HG03045 (cell line): Measurements from ENCODE around the gene MYMK.

Experiments used
- ATAC-seq: cut with Tn5 transposase; IDR thresholded peaks from one replicate; pipeline ENCODE4 v1.9.1; 2021; ENCODE audit warnings: mild to moderate bottlenecking, moderate library complexity; ENCODE audit not compliant: unreplicated experiment

Gene MYMK

GRCh38 chr9:133520121-133520835, 4.5 kb downstream of the MYMK start:
- ATAC-seq = no peak

GRCh38 chr9:133519693-133520092, 5.1 kb downstream of the MYMK start:
- ATAC-seq = no peak

- no peak for ATAC-seq
Observed at GRCh38 chr9:133518706-133519449, 5.9 kb downstream of the MYMK start.

- no peak for ATAC-seq
Observed at GRCh38 chr9:133518200-133518599, 6.6 kb downstream of the MYMK start.

GRCh38 chr9:133517711-133518110, 7.0 kb downstream of the MYMK start:
- ATAC-seq = no peak

- ATAC-seq = no peak
Observed at GRCh38 chr9:133516961-133517350, 7.8 kb downstream of the MYMK start.

- no peak for ATAC-seq
Observed at GRCh38 chr9:133516256-133516960, 8.4 kb downstream of the MYMK start.

- ATAC-seq = no peak
Observed at GRCh38 chr9:133515615-133516255, 9.0 kb downstream of the MYMK start.

- no peak for ATAC-seq
Observed at GRCh38 chr9:133515240-133515610, 9.5 kb downstream of the MYMK start.

- ATAC-seq = no peak
Observed at GRCh38 chr9:133514460-133515239, 10.1 kb downstream of the MYMK start.

- no peak for ATAC-seq
Observed at GRCh38 chr9:133513214-133514100, 11.3 kb downstream of the MYMK start.

- ATAC-seq = no peak
Observed at GRCh38 chr9:133512253-133513213, 12.2 kb downstream of the MYMK start.

- no peak for ATAC-seq
Observed at GRCh38 chr9:133511607-133512006, 13.2 kb downstream of the MYMK start.

- ATAC-seq = no peak
Observed at GRCh38 chr9:133510926-133511505, 13.7 kb downstream of the MYMK start.

- ATAC-seq = no peak
Observed at GRCh38 chr9:133509179-133510083, 15.3 kb downstream of the MYMK start.

GRCh38 chr9:133508046-133508445, 16.7 kb downstream of the MYMK start:
- ATAC-seq = no peak
